K562 (cell line): ENCODE results near the gene ZNRF2. TPM values are rescaled to one million over a fixed set of nuclear protein-coding genes. Genes with fewer than 3 reads are reported as not detected.

Source experiments
- ATAC-seq: fragments of 200-7000 bp; cut with Tn5 transposase; 3 replicates; pipeline ENCODE4 v1.9.1; 2020; ENCODE audit warnings: moderate library complexity
- BruUV-seq: library from RNA; stranded (reverse); fragments of 400-500 nt; replicated peaks from 2 replicates; lab custom pipeline; 2021; lab: Mats Ljungman, UMichigan
- CTCF ChIA-PET: fragments of 300-600 bp; formaldehyde crosslinking; extraction: SDS; loops from one replicate; lab custom pipeline; 2021; ENCODE audit warnings: low intra/inter-chr PET ratio; lab: Yijun Ruan, JAX
- POLR2A ChIA-PET: fragments of 300-600, 350-650 bp; sonication (Branson Sonifier 250); formaldehyde crosslinking; extraction: SDS; loops from one replicate; lab custom pipeline; 2021; ENCODE audit warnings: antibody characterized with exemption, inconsistent platforms; lab: Yijun Ruan, JAX
- DNase-seq, 4 experiments: peaks; one replicate each; pipeline versions ENCODE4 v3.0.0 to v3.0.0-alpha.2; 2011 to 2018; ENCODE audit warnings: low spot score in 3 of 4, mixed read lengths in 3 of 4; ENCODE audit errors: extremely low read depth in 1 of 4
- FAIRE-seq: peaks from 2 replicates; lab custom pipeline; 2011; peaks lifted over from hg19 to GRCh38; lab: Jason Lieb, UNC
- H2AFZ ChIP-seq: 2 replicates; pipeline ENCODE4 v1.6.0; 2011; ENCODE audit warnings: low read depth, low read length, control low read depth, inconsistent platforms
- H3K27ac ChIP-seq: fragments of 200-600 bp; 3 replicates; pipeline ENCODE4 v1.8.0; 2011; ENCODE audit warnings: low read depth, mild to moderate bottlenecking, control low read depth, inconsistent platforms, low read length, moderate library complexity, mixed read lengths; ENCODE audit errors: extremely low read depth
- H3K27me3 ChIP-seq, 2 experiments: fragments of 300-600 bp in 1 of 2; 2 replicates in 1 of 2; 3 replicates in 1 of 2; pipeline versions ENCODE4 v1.6.0 to v1.8.0; 2011; ENCODE audit warnings: inconsistent platforms in 2 of 2, low read length in 2 of 2, mild to moderate bottlenecking in 1 of 2, mixed read lengths in 1 of 2, moderate library complexity in 1 of 2; ENCODE audit not compliant: control insufficient read depth in 2 of 2, insufficient read depth in 2 of 2
- H3K36me3 ChIP-seq: fragments of 300-600 bp; 3 replicates; pipeline ENCODE4 v1.8.0; 2011; ENCODE audit warnings: mild to moderate bottlenecking, low read length, inconsistent platforms; ENCODE audit not compliant: control insufficient read depth, insufficient read depth
- H3K4me1 ChIP-seq, 2 experiments: fragments of 200-600 bp in 1 of 2; replicated peaks in 1 of 2; 2 replicates in 1 of 2; 3 replicates in 1 of 2; pipeline versions ENCODE4 v1.5.1 to v1.8.0; 2011; ENCODE audit warnings: inconsistent platforms in 2 of 2, low read length in 2 of 2, mild to moderate bottlenecking in 1 of 2, mixed read lengths in 1 of 2, moderate library complexity in 1 of 2; ENCODE audit not compliant: control insufficient read depth in 2 of 2, insufficient read depth in 2 of 2
- H3K4me2 ChIP-seq: 2 replicates; pipeline ENCODE4 v1.6.1; 2011; ENCODE audit warnings: low read length, control low read depth, inconsistent platforms, mixed read lengths; ENCODE audit not compliant: insufficient read depth
- H3K4me3 ChIP-seq: fragments of 200-600 bp; sonication (generic), shearing (Covaris generic); 2 replicates; pipeline ENCODE4 v1.5.1; 2016; ENCODE audit warnings: control low read depth, inconsistent platforms
- H3K79me2 ChIP-seq: fragments of 200-600 bp; 3 replicates; pipeline ENCODE4 v1.8.0; 2011; ENCODE audit warnings: low read length, inconsistent platforms; ENCODE audit not compliant: control insufficient read depth, insufficient read depth
- H3K9ac ChIP-seq, 2 experiments: 2 replicates each; pipeline versions ENCODE4 v1.6.0 to v1.6.1; 2011; ENCODE audit warnings: low read depth in 2 of 2, low read length in 2 of 2, control low read depth in 1 of 2, inconsistent platforms in 1 of 2, mild to moderate bottlenecking in 1 of 2, mixed read lengths in 1 of 2; ENCODE audit not compliant: insufficient read depth in 1 of 2
- H3K9me1 ChIP-seq: one replicate; pipeline ENCODE4 v1.6.0; 2011; ENCODE audit warnings: inconsistent platforms, mild to moderate bottlenecking, low read length, moderate library complexity; ENCODE audit not compliant: control insufficient read depth, insufficient read depth
- H3K9me3 ChIP-seq: replicated peaks from 2 replicates; pipeline ENCODE4 v1.5.1; 2011; ENCODE audit warnings: low read depth, low read length, inconsistent platforms; ENCODE audit not compliant: control insufficient read depth, insufficient read depth
- H4K20me1 ChIP-seq: replicated peaks from 2 replicates; pipeline ENCODE4 v1.6.1; 2011; ENCODE audit warnings: low read length, inconsistent platforms, mixed read lengths; ENCODE audit not compliant: control insufficient read depth, insufficient read depth
- C11orf30 ChIP-seq: fragments of 450-650 bp; IDR thresholded peaks from 2 replicates; pipeline ENCODE4 v1.6.1; 2016; ENCODE audit warnings: low read depth, mild to moderate bottlenecking
- CCNT2 ChIP-seq: IDR thresholded peaks from 2 replicates; pipeline ENCODE4 v1.6.1; 2011; ENCODE audit warnings: borderline replicate concordance, low read depth, mild to moderate bottlenecking, moderate library complexity, mixed read lengths, low read length; ENCODE audit not compliant: insufficient read length; ENCODE audit errors: extremely low read depth
- ETV1 ChIP-seq: fragments of 450-650 bp; conservative IDR thresholded peaks from 2 replicates; pipeline ENCODE4 v1.6.1; 2016; ENCODE audit warnings: missing genetic modification characterization, control low read depth, low read depth, missing compliant biosample characterization
- HINFP ChIP-seq: fragments of 450-650 bp; conservative IDR thresholded peaks from 2 replicates; pipeline ENCODE4 v1.6.1; 2016; ENCODE audit warnings: missing genetic modification characterization, low read depth, mild to moderate bottlenecking, control low read depth, missing compliant biosample characterization
- ZNF764 ChIP-seq: fragments of 250-450 bp; sonication (Bioruptor Pico); IDR thresholded peaks from 2 replicates; pipeline ENCODE4 v1.4.0; 2020; ENCODE audit warnings: low read depth, mild to moderate bottlenecking, moderate library complexity
- ZNF766 ChIP-seq: fragments of 200-800 bp; sonication (Bioruptor generic); conservative IDR thresholded peaks from 2 replicates; pipeline ENCODE4 v1.6.1; 2016; ENCODE audit warnings: missing genetic modification characterization, missing compliant biosample characterization
- WGBS: fragments of 100-300 bp; shearing (Covaris generic); methylation state at CpG from one replicate; pipeline ENCODE4 v1.1.6; 2016; ENCODE audit warnings: low coverage, mixed read lengths; ENCODE audit not compliant: insufficient coverage; ENCODE audit errors: missing lambda C conversion rate; 5-methylcytosine and 5-hydroxymethylcytosine counted together
- in situ Hi-C: fragments of 300-500 bp; cut with MboI; formaldehyde crosslinking; loops from 4 replicates; pipeline ENCODE4 v1.15.0; 2018; ENCODE audit warnings: inconsistent platforms, mixed read lengths
- intact Hi-C: fragments of 100-400 bp; cut with micrococcal nuclease; formaldehyde crosslinking; loops from 2 replicates; pipeline ENCODE4 v1.14.2; 2022
- polyA plus RNA-seq, 8 experiments: library from polyadenylated mRNA; depleted of rRNA in 4 of 8; stranded (reverse) in 5 of 8; unstranded in 3 of 8; fragments of >200 nt; fragmentation: Nextera tagmentation in 2 of 8; fragmentation: Illumina TruSeq in 1 of 8; extraction: Ambion mirVana in 2 of 8; extraction: Trizol in 1 of 8; gene quantifications; 2 replicates each; pipeline versions ENCODE4 v1.2.1 to v1.2.3, GENCODE V29; 2011 to 2014; ENCODE audit warnings: inconsistent platforms in 1 of 8, missing spikeins in 1 of 8
- total RNA-seq, 7 experiments: library from RNA; depleted of rRNA in 6 of 7; stranded (reverse); fragments of >200 nt in 6 of 7; fragmentation: Illumina TruSeq in 2 of 7; extraction: Trizol in 2 of 7; gene quantifications; 2 replicates each; pipeline versions ENCODE4 v1.2.1 to v1.2.3, GENCODE V29; 2011 to 2021; ENCODE audit warnings: low replicate concordance in 1 of 7

ZNRF2 gene
- total and polyA plus RNA-seq, 9 of the 15 experiments (the other 6 are each of a cell fraction or from before 2014, with no cell fraction given) = 1.1 to 13.9 (median 5.5) TPM

- no peaks in the 10 kb centered on the region for H3K79me2 ChIP-seq
- no peaks in the 10 kb centered on the region for H3K4me1 ChIP-seq
- no peak for FAIRE-seq
Measured at GRCh38 chr7:30254248-30254647, 30.1 kb upstream of the ZNRF2 start.

More at GRCh38 chr7:30254248-30254647, 30.1 kb upstream of the ZNRF2 start:
- intact Hi-C loops = no loop called here
- Histone ChIP-seq H3K9me1 (no peaks in the 10 kb centered on the region), H2AFZ (no peak overlapping the region), H3K4me3 (no peak overlapping the region), H3K4me2 (no peak overlapping the region), H3K27ac (no peak overlapping the region), H3K9ac (no peak overlapping the region), H3K9me3 (no peaks in the 10 kb centered on the region), H4K20me1 (no peaks in the 10 kb centered on the region), H3K27me3 (peaks cover 15 to 22% of the 10 kb centered on the region in 2 experiments), H3K36me3 (no peaks in the 10 kb centered on the region)
- ATAC-seq (no peak), DNase-seq (no peak)
- CTCF ChIA-PET = no interaction called here
- 26% methylated on average over 5 of the region's 5 CpGs for WGBS
- BruUV-seq = no TSS peak
- in situ Hi-C loops = no loop called here
- TF ChIP-seq ZNF766 (CRISPR knock-in tag) (no peak), ZNF764 (CRISPR knock-in tag) (no peak), HINFP (tag) (no peak), C11orf30 (no peak), ETV1 (no peak), CCNT2 (no peak)
- POLR2A ChIA-PET = no interaction called here
